ENCODE data around the gene RTF1.
"Not testable (repeated sequence)": the region's sequence is repeated elsewhere in the genome, so short reads cannot be mapped to it uniquely, and the experiment has no call there.

The RTF1 gene

DNA sequence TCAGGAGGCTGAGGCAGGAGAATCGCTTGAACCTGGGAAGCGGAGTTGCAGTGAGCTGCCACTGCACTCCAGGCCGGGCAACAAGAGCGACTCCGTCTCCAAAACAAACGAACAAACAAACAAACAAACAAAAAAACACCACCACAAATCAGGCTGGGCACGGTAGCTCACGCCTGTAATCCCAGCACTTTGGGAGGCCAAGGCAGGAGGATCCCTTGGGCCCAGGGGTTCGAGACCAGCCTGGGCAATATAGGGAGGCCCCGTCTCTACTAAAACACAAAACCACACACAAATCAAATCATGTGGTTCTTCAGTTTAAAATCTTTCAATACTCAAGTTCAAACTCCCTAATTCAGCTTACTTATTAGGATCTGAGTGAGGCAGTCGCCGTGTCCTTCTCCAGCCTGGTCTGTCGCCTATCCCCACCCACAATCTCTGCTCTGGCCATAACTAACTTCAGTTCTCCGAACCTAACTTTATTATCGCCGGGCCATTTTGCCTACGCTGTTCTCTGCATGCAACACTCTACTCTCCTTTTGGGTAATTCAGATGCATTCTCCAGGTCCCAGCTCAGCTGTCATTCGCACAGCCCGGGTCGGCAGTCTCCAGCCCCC is 660 bp upstream of the RTF1 start:
- no peaks in the 10 kb centered on the region for H3K27me3 ChIP-seq (ENCODE audit: control insufficient read depth, insufficient read depth, low read length)
- peak overlapping the region; percentile 84 for H3K27ac ChIP-seq (ENCODE audit: low read depth, low read length)
- H3K4me3 ChIP-seq (ENCODE audit: low read length), result peak overlapping the region; percentile 93
- H3K4me1 ChIP-seq (ENCODE audit: control insufficient read depth, insufficient read depth, low read length), result peaks cover 6% of the 10 kb centered on the region
- H3K36me3 ChIP-seq (ENCODE audit: control insufficient read depth, insufficient read depth, low read length), result no peaks in the 10 kb centered on the region
- H3K9ac ChIP-seq (ENCODE audit: low read length), result peak overlapping the region; percentile 70

DNA sequence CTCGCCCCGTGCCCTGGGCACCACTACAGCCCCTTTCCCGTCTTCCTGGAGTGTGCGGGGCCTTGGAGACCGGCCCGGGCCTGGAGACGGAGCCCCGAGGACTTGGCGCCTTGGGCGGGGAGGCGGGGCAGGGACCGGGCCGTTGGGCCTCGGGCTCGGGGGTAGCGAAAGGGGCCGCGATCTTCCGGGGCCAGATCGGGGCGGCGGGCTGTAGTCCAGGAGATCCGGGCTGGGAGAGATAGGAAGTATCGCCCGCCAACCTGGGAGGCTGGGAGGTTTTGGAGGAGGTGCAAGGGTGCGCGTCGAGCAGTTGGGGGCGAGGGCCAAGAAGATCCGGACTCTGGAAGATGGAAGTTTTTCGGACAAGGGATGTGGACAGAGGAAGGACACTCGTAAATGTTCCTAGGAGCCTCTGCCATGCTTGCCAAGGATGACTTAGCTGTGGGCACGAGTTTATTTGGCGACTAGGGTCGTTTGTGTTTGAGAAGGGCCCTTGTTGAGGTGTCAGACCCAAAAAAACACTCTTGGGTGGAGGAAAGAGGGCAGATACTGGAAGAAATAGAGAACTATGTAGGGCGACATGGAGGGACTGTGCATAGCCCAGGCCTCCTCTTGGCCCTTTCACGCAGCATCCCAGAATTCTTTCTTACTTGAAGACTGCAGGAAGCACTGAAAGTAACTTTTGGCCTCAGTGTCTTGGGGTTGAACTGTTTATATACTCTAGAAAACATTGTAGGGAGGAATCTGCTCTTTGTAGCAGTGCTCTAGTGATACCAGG is 712 bp downstream of the RTF1 start:
- peaks cover 6% of the 10 kb centered on the region for H3K4me1 ChIP-seq (ENCODE audit: control insufficient read depth, insufficient read depth, low read length)
- peak overlapping the region; percentile 88 for H3K4me3 ChIP-seq (ENCODE audit: low read length)
- peak overlapping the region; percentile 84 for H3K27ac ChIP-seq (ENCODE audit: low read depth, low read length)
- H3K9ac ChIP-seq (ENCODE audit: low read length), result peak overlapping the region; percentile 56
- H3K27me3 ChIP-seq (ENCODE audit: control insufficient read depth, insufficient read depth, low read length), result no peaks in the 10 kb centered on the region
- no peaks in the 10 kb centered on the region for H3K36me3 ChIP-seq (ENCODE audit: control insufficient read depth, insufficient read depth, low read length)

GRCh38 chr15:41423979-41424659 is 7.2 kb downstream of the RTF1 start:
- no peaks in the 10 kb centered on the region for H3K27me3 ChIP-seq (ENCODE audit: control insufficient read depth, insufficient read depth, low read length)
- H3K4me1 ChIP-seq (ENCODE audit: control insufficient read depth, insufficient read depth, low read length), result no peaks in the 10 kb centered on the region
- H3K9ac ChIP-seq (ENCODE audit: low read length), result no peak overlapping the region
- H3K27ac ChIP-seq (ENCODE audit: low read depth, low read length), result no peak overlapping the region
- H3K4me3 ChIP-seq (ENCODE audit: low read length), result no peak overlapping the region
- no peaks in the 10 kb centered on the region for H3K36me3 ChIP-seq (ENCODE audit: control insufficient read depth, insufficient read depth, low read length)

DNA sequence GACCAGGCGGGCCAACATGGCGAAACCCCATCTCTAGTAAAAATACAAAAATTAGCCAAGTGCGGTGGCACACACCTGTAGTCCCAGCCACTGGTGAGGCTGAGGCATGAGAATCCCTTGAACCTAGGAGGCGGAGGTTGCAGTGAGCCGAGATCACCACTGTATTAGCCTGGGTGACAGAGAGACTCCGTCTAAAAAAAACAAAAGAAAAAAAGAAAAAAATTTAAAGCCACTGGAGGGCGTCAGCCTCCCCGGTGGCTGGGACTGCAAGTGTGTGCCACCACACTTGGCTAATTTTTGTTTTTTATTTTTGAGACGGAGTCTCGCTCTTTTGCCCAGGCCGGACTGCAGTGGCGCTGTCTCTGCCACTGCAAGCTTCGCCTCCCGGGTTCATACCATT is 7.9 kb downstream of the RTF1 start:
- Histone ChIP-seq H3K36me3 (ENCODE audit: control insufficient read depth, insufficient read depth, low read length) (no peaks in the 10 kb centered on the region), H3K4me1 (ENCODE audit: control insufficient read depth, insufficient read depth, low read length) (no peaks in the 10 kb centered on the region), H3K27ac (ENCODE audit: low read depth, low read length) (no peak overlapping the region), H3K4me3 (ENCODE audit: low read length) (no peak overlapping the region), H3K27me3 (ENCODE audit: control insufficient read depth, insufficient read depth, low read length) (no peaks in the 10 kb centered on the region), H3K9ac (ENCODE audit: low read length) (no peak overlapping the region)

DNA sequence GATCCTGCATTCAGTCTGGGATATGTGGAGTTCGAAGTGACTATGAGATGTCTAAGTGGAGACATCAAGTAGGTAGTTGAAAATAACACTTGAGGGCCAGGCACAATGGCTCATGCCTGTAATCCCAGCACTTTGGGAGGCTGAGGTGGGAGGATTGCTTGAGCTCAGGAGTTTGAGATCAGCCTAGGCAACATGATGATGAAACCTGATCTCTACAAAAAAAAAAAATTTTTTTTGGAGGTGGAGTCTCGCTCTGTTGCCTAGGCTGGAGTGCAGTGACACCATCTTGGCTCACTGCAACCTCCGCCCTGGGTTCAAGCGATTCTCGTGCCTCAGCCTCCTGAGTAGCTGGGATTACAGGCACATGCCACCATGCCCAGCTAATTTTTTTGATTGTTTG is 9.0 kb downstream of the RTF1 start:
- not testable (repeated sequence) for H3K36me3 ChIP-seq (ENCODE audit: control insufficient read depth, insufficient read depth, low read length); H3K27me3 ChIP-seq (ENCODE audit: control insufficient read depth, insufficient read depth, low read length); H3K4me3 ChIP-seq (ENCODE audit: low read length); H3K27ac ChIP-seq (ENCODE audit: low read depth, low read length); H3K4me1 ChIP-seq (ENCODE audit: control insufficient read depth, insufficient read depth, low read length); H3K9ac ChIP-seq (ENCODE audit: low read length)

GRCh38 chr15:41429003-41429890 is 12.4 kb downstream of the RTF1 start:
- Histone ChIP-seq H3K4me1 (ENCODE audit: control insufficient read depth, insufficient read depth, low read length) (no peaks in the 10 kb centered on the region), H3K27me3 (ENCODE audit: control insufficient read depth, insufficient read depth, low read length) (no peaks in the 10 kb centered on the region), H3K9ac (ENCODE audit: low read length) (no peak overlapping the region), H3K36me3 (ENCODE audit: control insufficient read depth, insufficient read depth, low read length) (no peaks in the 10 kb centered on the region), H3K27ac (ENCODE audit: low read depth, low read length) (no peak overlapping the region), H3K4me3 (ENCODE audit: low read length) (no peak overlapping the region)

DNA sequence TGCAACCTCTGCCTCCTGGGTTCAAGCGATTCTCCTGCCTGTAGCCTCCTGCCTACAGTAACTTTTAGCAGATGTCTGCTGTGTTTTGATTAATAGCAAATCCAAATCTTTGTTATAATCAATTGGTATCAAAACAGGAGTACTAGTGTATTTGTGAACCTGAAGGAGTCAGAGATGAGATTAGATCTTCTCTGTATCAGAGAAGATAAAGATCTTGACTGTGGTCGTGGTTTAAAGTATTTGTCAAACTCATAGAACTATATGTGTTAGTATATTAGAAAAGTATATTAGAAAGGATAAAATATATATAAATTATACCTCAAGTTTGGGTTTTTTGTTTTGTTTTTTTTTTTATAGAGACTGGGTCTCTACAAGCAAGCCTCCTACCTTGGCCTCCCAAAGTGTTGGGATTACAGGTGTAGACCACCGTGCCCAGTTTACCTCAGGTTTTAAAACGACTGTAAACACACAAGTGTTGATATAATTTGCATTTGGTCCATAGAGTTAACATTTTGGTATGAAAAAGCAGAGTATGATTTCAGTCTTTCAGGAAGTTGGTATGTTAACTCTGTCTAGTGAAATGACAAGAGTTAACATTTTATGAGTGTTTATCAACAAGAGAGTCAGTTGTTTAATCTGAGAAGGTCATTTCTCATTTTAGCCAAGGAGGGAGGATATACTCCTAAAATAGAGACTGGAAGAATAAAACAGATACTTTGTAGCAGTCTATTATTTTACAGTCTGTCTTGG is 18.3 kb downstream of the RTF1 start:
- H3K9ac ChIP-seq (ENCODE audit: low read length), result no peak overlapping the region
- no peak overlapping the region for H3K4me3 ChIP-seq (ENCODE audit: low read length)
- H3K4me1 ChIP-seq (ENCODE audit: control insufficient read depth, insufficient read depth, low read length), result no peaks in the 10 kb centered on the region
- H3K27ac ChIP-seq (ENCODE audit: low read depth, low read length), result no peak overlapping the region
- no peaks in the 10 kb centered on the region for H3K27me3 ChIP-seq (ENCODE audit: control insufficient read depth, insufficient read depth, low read length)
- peaks cover 2% of the 10 kb centered on the region for H3K36me3 ChIP-seq (ENCODE audit: control insufficient read depth, insufficient read depth, low read length)

- Histone ChIP-seq H3K27me3 (ENCODE audit: control insufficient read depth, insufficient read depth, low read length) (no peaks in the 10 kb centered on the region), H3K9ac (ENCODE audit: low read length) (no peak overlapping the region), H3K4me1 (ENCODE audit: control insufficient read depth, insufficient read depth, low read length) (no peaks in the 10 kb centered on the region), H3K27ac (ENCODE audit: low read depth, low read length) (no peak overlapping the region), H3K4me3 (ENCODE audit: low read length) (no peak overlapping the region), H3K36me3 (ENCODE audit: control insufficient read depth, insufficient read depth, low read length) (peaks cover 8% of the 10 kb centered on the region)
Measured at GRCh38 chr15:41437448-41437847, 20.6 kb downstream of the RTF1 start.

DNA sequence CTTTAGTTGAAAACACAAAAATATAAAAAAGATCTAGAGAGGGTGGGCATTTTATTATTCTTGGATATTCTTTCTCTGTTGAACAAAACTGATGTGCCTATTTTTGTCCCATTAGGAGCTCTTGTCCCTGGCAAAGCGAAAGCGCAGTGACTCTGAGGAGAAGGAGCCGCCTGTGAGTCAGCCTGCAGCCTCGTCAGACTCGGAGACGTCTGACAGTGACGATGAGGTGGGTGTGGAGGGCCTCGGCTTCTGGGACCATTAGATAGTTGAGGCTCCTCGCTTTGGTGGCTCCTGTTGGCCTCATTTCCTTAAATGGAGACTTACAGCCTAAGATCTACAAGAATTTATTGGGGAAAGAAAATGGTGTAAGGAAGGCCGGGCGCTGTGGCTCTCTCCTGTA is 21.3 kb downstream of the RTF1 start:
- Histone ChIP-seq H3K4me1 (ENCODE audit: control insufficient read depth, insufficient read depth, low read length) (no peaks in the 10 kb centered on the region), H3K27ac (ENCODE audit: low read depth, low read length) (no peak overlapping the region), H3K9ac (ENCODE audit: low read length) (no peak overlapping the region), H3K27me3 (ENCODE audit: control insufficient read depth, insufficient read depth, low read length) (no peaks in the 10 kb centered on the region), H3K4me3 (ENCODE audit: low read length) (no peak overlapping the region), H3K36me3 (ENCODE audit: control insufficient read depth, insufficient read depth, low read length) (peaks cover 8% of the 10 kb centered on the region)

GRCh38 chr15:41438745-41439144 is 21.9 kb downstream of the RTF1 start:
- not testable (repeated sequence) for H3K9ac ChIP-seq (ENCODE audit: low read length); H3K27ac ChIP-seq (ENCODE audit: low read depth, low read length); H3K4me1 ChIP-seq (ENCODE audit: control insufficient read depth, insufficient read depth, low read length); H3K4me3 ChIP-seq (ENCODE audit: low read length); H3K27me3 ChIP-seq (ENCODE audit: control insufficient read depth, insufficient read depth, low read length); H3K36me3 ChIP-seq (ENCODE audit: control insufficient read depth, insufficient read depth, low read length)

DNA sequence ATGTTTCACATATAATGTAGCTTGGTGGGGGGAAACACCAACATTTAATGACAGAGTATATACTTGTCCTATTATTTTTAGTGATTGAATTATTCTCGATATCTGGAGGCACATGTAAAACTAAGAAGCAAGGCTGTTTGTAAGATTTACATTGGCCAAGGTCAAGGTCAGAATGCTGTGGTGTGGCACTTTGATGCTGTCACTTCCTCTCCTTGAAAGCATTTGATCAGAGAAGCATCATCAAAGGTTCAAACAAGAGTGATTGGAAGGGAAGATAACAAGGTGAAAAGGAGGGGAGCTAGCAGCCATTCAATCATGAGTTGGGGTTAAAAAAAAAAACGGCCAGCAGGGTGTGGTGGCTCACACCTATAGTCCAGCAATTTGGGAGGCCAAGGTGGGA is 26.4 kb downstream of the RTF1 start:
- Histone ChIP-seq H3K27ac (ENCODE audit: low read depth, low read length) (no peak overlapping the region), H3K27me3 (ENCODE audit: control insufficient read depth, insufficient read depth, low read length) (no peaks in the 10 kb centered on the region), H3K9ac (ENCODE audit: low read length) (no peak overlapping the region), H3K36me3 (ENCODE audit: control insufficient read depth, insufficient read depth, low read length) (peaks cover 10% of the 10 kb centered on the region), H3K4me1 (ENCODE audit: control insufficient read depth, insufficient read depth, low read length) (no peaks in the 10 kb centered on the region), H3K4me3 (ENCODE audit: low read length) (no peak overlapping the region)
